COLO829 (cell line): ENCODE data around the gene STON2.

ENCODE experiments used
- DNase-seq: peaks from one replicate; pipeline ENCODE4 v3.0.0; 2012; ENCODE audit warnings: low spot score

Gene STON2

DNA sequence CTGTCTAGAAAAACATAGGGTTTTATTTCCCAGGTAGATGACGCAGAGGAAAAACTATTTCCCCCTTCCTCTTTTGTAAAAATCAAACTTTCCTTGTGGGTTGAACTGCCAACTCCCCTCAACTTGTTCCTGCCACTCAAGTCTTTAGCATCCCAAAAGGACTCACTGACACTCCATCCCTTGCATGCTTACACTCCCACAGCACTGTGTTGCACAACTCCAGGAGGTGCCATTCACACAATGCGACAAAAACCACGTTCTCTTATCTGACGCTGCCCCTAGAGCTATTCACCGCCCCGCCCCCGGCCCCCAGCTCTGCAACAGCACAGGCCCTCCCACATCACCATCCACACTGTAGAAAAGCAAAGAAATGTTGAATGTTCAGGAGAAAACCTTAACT, 16.9 kb upstream of the STON2 start:
- no peak for DNase-seq

DNA sequence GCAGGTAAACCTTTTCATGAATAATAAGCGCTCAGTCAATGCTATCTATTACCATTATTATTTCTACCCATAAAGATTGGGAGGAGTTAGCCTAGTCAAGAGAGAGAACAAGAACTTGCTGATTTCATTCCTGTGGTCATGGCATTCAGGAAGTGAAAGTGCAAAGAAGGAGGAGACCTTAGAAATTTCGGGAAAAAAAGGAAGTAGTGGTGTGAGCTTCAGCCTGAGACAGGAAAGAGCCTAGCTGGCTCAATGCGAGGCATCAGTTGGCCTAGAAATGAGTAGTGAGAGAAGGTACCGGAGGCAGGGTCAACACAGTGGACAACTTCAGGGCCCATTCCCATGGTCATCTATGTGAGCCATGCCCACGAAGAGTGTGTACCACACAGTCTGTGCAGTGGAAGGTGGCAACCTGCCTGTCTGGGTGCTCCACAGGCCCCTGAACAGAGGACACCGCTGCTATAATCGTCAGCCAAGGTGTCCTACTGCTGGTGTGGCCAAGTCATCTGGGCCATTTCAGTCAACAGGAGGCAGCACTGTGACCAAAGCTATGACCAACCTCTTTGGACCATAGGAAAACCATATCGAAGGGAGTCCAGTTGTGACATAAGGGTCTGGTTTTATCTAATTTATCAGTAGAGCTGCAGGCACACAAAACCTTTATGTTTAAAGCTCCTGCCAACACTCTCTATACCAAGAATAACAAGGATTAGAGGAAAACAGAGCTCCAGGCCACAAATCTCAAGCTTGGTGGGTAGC, 16.2 kb upstream of the STON2 start:
- DNase-seq = no peak

DNA sequence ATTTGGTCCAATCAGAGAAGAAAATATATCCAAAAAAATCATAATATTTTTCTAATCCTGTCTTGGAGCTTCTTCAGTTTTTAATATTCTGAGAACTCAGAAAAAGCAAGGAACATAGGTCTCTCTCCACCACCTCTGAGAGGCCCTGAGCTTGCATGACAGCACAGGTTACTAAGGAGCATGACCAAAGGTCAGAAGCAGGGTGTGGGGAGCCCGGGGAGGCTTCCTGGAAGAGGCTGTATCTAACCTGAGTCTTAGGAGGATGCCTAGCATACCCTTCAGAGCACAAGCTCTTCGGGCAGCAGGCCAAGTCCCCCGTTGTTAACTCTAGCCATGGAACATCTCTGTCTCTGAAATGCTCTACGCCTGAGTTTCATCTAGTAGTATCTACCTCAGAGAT, 15.7 kb upstream of the STON2 start:
- DNase-seq = no peak

DNA sequence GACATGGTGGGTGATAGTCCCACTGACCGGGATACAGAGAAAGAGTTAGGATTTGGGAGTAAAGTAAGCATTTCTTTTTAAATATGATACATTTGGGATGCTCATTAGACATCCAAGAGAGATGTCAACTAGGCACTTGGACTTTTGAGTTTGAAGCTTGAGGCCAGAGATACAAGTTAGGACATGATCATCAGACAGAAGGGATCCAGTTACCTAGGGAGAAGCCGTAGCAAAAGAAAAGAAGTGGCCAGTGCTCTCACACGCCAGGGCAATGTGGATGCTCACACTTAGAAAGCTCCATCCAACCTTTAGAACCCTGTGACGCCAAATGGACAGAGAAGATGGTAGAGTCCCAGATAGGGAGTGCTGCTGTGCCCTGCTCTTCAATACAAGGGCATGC, 14.0 kb upstream of the STON2 start:
- no peak for DNase-seq

DNA sequence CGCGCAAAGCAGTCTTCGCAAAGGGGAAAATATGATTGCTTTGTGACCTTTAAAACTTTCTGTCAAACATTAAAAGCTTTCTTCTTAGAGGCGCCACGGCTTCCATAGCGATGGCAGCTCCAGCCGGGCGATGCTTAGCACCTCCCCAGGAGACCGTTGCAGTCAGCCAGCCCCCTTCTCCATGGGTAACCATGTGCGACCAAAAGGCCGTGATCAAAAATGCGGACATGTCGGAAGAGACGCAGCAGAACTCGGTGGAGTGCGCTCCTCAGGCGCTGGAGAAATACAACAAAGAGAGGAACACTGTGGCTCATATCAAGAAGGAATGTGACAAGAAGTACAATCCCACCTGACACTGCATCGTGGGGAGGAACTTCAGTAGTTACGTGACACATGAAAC, 12.7 kb upstream of the STON2 start:
- no peak for DNase-seq

DNA sequence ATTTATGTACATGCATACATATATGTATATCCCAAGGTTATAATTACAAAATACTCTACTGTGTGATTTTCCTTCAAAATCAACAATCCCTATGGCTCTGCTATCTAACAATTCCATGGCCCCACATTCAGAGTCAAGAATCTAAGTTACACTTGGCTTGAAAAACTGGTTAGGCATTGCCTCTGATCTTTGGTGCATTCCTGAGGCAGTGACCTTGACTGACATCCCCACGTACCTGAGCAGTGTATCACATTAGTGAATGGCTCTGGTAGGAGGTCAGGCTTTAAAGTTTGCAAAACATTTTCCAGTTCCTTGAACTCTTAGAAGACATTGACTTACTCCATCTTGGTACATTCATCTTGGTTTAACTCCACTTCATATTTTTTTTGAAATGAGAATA, 8.5 kb upstream of the STON2 start:
- no peak for DNase-seq

DNA sequence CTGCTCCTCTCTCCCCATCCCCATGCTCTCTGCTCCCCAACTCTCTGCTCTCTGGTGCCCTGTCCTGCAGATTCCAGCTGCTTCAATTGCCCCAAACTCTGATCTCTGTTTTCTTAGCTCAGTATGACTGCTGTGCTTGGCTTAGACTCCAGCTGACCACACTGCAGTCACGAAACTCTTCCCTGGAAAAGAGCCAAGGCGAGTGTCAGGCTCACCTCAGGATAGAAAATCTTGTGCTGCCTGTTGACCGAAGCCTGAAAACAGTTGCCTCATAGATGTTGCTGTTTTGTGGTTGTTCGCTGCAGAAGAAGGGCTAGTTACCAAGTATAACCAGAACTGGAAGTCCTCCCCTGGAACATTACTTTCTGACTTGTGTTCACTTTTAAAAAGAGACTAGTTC, 6.7 kb upstream of the STON2 start:
- no peak for DNase-seq

DNA sequence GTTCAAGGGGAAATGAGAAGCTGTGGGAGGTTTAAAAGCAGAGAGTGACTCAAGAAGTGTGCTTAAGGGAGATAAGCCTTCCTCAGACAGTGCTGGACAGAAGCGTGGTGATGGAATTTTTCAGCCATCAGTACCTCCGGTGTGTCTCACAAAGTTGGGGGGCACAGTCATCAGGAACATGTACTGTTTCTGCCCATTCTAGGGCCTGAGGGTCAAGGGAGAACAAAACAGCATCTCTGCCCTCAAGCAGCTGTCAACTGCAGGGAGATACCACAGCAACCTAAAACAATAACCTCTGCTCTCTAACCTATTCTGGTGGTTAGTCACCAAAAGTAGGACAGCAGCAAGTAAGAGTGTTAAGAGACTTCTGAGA, 2.0 kb upstream of the STON2 start:
- DNase-seq = no peak

DNA sequence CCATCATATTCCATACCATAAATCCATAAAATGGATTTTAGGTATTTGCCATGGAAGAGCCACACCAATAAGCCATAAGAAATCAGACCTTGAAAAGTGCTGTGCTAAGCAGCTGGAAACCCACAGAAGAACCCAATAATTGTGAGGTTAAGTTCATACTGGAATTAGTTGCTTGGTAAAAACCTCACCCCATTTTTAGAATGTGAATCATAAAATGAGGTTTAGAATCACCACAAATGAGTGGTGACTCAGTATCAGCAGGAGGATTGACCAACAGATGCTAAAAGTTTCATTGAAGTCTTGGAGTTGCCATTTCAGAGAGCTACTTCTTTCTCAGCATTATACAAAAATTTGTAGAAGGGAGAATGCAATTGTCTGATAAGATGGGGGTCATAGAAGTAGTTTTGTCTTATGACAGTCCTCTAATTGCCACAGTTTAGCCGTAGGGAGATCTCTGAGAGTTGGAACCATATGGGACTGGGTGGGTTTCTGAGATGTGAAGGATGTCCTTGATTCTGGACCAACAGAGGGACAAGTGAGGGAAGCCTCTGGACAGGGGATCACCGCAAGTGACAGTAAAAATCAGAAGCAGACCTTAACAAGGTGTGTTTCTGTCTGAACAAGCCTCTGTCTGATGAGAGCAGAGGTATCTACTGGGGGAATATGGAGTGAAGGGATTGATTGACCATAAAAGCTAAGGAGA, 1.4 kb upstream of the STON2 start:
- DNase-seq = peak; percentile 37

DNA sequence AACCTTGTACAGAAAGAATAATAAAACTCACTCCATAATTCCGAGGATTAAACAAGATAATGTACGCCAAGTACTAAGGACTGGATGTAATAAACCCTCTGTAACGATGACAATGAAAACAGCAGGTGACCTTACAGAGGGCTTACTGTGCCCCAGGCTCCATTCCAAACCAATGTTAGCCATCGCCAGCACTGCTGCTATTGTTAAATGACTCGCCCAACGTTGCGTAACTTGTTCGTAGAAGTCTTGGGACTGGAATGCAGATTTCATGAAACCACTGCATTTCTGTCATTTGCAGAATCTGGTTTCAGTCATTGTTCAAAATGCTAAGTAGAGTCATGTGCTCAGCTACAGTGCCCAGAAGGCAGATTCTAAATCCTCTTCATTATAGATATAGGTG, 728 bp upstream of the STON2 start:
- DNase-seq = peak; percentile 22

DNA sequence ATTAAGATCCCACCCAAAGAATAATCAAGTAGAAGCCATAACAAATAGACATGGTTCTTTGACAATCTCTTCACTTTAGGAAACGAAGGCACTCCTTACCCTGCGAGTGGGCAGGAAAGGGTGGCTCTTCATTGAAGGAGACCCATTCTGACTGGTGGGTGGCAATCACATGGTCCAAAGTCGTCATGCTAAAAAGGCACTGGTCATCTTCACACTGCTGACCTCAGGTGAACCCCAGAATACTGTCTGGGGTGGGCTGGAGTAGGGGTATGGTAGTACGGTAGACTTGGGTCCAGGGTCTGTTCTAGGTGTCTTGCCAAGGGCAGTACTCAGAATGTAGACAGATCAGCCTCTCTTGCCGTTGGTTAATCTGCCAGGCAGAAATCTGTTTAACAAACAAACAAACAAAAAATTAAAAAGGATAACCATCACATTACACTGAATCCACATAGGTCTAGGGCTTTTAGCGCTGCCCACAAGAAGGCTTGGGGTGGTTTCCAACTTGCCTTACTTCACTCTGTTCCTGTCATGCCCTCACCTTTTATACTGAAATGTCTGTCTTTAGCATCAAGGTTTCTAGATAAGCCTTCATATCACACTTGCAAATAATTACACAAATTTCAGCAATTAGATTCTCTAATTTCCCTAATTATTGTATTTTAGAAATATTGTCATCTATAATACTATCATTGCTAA, 1.8 kb downstream of the STON2 start:
- DNase-seq = no peak

DNA sequence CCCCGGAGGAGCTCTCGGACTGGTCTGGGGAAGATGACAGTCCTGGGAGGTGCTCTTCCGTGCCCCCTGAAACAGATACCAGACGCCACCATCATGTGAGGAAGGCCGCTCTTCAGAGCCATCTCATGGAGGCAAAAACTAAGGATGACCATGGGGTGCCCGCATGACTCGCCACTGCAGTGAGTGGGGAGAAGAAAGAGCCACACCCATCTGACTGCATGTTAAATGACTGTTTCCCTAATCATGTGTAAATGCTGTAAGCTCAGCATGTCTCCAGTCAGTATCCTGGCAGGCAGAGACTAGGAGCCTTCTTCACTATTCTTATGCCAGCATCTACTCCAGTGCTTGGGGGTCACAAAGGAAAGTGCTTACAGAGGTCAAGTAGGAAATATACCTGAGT, 4.0 kb downstream of the STON2 start:
- no peak for DNase-seq

DNA sequence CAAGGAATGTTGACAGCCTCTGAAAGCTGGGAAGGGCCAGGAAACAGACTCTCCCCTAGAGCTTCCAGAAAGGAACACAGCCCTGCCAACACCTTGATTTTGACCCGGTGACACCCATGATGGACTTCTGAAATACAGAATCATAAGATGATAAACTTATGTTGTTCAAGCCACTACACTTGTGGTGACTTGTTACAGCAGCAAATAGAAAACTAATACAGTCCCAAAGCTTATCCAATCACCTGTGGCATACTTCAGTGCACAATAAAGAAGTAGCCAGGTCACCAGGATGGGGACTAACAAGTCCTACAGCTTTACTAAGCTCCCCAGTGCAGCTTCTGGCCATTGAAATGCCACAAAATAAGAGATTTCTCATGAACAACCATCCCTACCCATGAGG, 5.4 kb downstream of the STON2 start:
- DNase-seq = no peak

DNA sequence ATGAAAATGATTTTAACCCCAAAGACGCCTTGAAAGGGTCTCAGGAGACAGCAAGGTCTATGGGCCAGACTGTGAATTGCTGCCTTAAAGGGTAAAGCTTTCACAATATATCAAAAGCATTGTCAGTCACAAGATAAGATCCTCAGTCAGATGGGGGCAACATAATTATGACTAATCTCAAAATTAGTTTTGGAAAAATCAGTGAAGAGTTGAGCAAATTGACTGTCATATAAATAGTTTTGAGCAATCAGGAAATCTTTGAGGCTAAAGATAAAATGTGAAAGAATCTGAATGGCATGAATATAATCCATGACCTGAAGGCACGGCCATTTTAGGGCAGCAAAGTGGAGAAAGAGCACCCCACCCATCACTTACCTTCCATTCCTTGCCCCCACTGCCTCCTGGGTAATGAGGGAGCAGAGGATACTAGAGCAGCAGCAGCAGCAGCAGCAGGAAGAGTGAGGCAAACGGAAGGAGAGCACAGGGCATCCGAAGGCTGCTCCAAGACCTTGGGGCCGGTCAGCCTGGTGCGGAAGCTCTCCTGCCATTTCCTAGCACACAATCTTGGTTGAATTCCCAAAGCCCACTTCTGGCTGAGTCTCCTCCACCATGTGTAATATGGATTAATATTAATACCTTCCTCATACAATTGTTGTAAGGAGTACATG, 7.0 kb downstream of the STON2 start:
- DNase-seq = no peak

DNA sequence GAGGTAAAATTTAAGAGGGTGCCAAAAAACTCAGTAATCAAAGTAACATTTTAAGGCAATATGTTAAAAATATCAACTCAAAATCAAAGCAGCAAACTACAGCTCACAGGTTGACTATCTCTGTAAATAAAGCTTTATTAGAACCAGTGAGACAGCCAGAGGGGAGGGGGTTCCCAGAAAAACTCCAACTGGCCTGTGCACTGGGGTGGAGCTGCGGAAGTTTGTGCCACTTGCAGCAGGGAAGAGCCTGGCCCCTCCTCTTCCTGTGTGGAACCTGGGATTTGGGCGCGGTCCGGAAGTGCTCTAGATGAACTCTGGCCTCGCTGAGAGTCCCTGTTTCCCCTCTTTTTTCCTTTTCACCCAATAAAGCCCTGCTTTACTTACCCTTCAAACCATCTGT, 8.1 kb downstream of the STON2 start:
- DNase-seq = no peak

DNA sequence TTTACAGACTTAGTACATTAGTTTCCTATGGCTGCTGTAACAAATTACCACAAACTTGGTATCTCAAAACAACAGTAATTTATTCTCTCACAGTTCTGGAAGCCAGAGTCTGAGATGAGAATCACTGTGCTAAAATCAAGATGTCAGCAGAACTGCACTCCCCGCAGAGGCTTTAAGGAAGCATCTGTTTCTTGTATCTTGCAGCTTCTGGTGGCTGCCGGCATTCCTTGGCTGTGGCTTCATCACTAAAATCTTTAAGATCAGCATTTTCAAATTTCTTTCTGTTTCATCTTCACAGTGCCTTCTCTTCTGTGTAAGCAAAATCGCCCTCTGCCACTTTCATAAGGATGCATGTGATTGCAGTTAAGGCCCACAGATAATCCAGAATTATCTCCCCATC, 9.4 kb downstream of the STON2 start:
- no peak for DNase-seq

DNA sequence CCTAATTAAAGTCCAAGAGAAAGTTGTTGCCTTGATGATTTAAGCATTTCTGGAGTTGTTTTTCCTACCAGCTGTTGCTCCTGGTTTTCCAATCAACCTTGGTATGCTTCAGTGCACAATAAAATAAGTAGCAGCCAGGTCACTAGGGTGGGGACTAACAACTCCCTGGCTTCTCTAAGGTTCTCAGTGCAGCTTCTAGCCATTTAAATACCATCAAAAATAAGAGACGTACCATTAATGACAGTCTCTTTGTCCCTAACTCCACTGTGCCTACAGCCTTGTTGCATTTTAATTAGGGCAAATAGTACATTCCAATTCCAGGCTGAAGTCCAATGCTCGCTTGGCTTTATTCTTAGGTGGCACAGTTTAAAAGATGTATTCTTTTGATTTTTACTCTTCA, 11.8 kb downstream of the STON2 start:
- DNase-seq = no peak

DNA sequence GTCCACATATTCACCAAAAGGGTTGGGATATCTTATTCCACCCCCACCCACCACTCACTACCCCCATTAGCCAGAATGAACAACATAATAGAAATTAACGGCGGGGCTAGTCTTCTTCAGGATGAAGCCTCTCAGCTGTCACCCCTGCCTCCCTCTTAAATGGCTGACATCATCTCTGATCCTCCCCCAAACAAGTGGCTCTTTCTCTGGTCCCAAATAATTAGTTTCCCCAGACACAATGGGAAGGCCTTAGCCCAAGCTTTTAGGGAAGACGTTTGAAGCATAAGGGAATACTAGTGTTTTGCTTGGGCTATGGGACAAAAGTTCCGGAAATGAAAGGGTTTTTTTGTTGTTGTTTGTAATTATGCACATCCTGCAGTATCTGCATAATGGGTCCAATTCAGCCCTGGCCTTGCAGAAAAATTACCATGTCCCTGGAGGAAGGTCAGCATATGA, 13.8 kb downstream of the STON2 start:
- peak; percentile 32 for DNase-seq

DNA sequence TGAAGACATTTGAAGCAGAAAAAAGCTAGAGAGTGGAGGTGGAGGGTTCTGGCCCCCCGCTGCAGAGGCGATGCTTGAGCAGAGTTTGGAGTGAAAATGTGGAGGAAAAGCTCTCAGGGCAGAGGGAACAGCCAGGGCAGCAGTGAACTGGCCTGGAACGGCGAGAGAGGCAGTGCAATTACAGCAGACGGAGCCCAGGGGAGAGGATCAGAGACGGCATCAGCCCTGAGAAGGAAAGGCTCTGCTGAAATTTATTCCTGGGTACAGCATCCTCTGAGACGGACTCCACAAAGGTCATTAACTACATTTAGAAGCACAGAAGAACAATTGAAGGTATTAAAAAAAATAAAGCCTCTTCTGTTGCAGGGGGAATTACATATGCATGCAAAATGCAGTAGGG, 14.2 kb downstream of the STON2 start:
- peak; percentile 28 for DNase-seq

DNA sequence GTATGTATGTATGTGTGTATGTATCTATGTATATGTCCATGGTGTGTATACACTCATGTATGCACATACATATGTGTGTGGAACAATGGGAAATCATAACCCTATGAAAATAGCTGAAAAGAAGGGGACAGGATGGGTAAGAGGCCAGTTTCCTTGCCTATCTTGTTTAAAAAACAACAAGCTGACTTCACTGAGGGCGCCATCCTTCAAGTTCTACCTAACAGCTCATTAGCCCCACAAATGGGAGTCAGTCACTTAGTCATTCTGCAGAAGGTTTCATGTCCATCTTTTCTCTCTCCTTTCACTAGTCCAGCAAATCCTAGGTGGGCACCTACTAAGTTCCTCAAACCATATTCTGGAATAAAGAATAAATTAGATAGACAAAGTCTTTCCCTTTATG, 14.7 kb downstream of the STON2 start:
- DNase-seq = no peak

DNA sequence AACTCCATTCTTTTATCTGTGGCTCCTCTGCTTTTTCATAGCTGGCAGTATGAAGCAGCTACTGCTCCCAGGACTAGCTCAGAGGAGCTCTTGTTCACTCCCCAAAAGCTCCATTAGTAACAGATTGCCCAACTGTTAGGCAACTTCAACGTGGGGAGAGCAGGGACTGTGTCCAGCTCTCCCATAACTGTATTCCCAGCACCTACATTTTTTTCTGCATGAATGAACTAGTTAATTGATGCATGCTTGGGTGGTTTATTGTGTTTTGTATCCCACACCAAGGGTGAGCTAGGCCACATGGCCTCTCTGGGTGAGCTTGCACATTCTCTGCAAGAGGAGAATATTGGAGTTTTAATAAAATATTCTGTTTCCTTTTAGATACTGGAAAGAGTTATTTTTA, 15.2 kb downstream of the STON2 start:
- no peak for DNase-seq

DNA sequence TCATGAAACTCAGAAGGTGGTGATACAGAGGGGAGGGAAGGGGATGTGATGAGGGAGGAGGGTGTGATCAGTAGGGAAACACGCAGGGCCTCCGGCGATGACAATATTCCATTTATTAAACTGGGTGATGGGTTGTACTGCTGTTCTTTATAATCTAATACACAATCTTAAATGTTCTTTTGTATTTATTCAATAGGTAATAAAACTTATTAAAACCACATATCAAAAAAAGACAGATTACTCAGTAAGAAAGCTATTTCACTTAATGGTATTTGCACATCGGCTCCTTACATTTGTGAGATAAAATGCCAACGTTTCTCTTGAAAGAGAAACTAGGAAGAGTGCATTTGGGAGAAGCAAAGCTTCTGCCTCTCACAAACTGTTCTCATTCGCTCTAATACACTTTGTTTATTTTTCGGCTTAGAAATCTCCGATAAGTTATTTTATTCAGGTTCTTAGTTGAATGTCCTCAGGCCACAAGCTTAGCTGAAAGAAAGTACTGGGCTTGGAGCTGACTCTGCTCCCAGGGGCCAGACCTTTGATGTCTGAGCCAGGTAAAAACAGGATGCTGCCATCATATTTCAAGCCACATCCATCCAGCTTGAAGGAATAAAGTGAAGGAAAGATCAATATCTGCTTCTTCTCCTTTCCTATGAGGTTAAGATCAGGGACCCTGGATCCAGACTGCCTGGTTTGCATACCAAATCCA, 17.5 kb downstream of the STON2 start:
- no peak for DNase-seq
